A549 (cell line): Measurements from ENCODE around the gene RBMS3. TPM values are rescaled to one million over a fixed set of nuclear protein-coding genes. Genes with fewer than 3 reads are reported as not detected.

Source experiments
- ATAC-seq, 2 experiments: fragments of 200-7000 bp in 1 of 2; fragments of >200 bp in 1 of 2; cut with Nextera tagmentation in 1 of 2; cut with Tn5 transposase in 1 of 2; 3 replicates each; pipeline versions ENCODE4 v1.8.0 to v1.9.1; 2018 to 2020; ENCODE audit warnings: mild to moderate bottlenecking in 1 of 2, moderate library complexity in 1 of 2
- CTCF ChIA-PET: fragments of 300-600 bp; sonication (Branson Sonifier 250); formaldehyde crosslinking; extraction: SDS; loops from one replicate; lab custom pipeline; 2021; ENCODE audit warnings: antibody characterized with exemption, inconsistent platforms; lab: Yijun Ruan, JAX
- POLR2A ChIA-PET: fragments of 350-600 bp; formaldehyde crosslinking; extraction: SDS; loops from one replicate; lab custom pipeline; 2021; ENCODE audit warnings: antibody characterized with exemption, inconsistent platforms; lab: Yijun Ruan, JAX
- DNase-seq, 2 experiments: peaks; one replicate each; pipeline versions ENCODE4 v3.0.0 to v3.0.0-alpha.2; 2011 to 2016; ENCODE audit warnings: low read depth in 1 of 2, low spot score in 1 of 2
- FAIRE-seq: peaks from 2 replicates; lab custom pipeline; 2011; peaks lifted over from hg19 to GRCh38; lab: Jason Lieb, UNC
- H3K27ac ChIP-seq, 2 experiments: fragments of >200 bp; sonication (Bioruptor Twin); formaldehyde crosslinking; 3 replicates each; pipeline ENCODE4 v1.5.1; 2016 to 2017
- H3K4me1 ChIP-seq: fragments of >200 bp; sonication (Bioruptor Twin); formaldehyde crosslinking; 3 replicates; pipeline ENCODE4 v1.6.1; 2016
- H3K4me2 ChIP-seq: fragments of >200 bp; sonication (Bioruptor Twin); formaldehyde crosslinking; 3 replicates; pipeline ENCODE4 v1.6.1; 2016
- H3K4me3 ChIP-seq: fragments of >200 bp; sonication (Bioruptor Twin); formaldehyde crosslinking; 3 replicates; pipeline ENCODE4 v1.5.1; 2016
- H3K9me3 ChIP-seq: fragments of >200 bp; sonication (Bioruptor Twin); formaldehyde crosslinking; 3 replicates; pipeline ENCODE4 v1.6.1; 2016
- CEBPB ChIP-seq, 2 experiments: fragments of >200 bp in 1 of 2; sonication (Bioruptor Twin) in 1 of 2; formaldehyde crosslinking in 1 of 2; IDR thresholded peaks; 2 replicates each; pipeline ENCODE4 v1.6.1; 2012 to 2016
- FOSL2 ChIP-seq, 2 experiments: fragments of 450-650 bp in 1 of 2; fragments of >200 bp in 1 of 2; sonication (Bioruptor Twin) in 1 of 2; formaldehyde crosslinking; IDR thresholded peaks; 2 replicates each; pipeline versions ENCODE4 v1.5.0 to v1.6.1; 2016 to 2020; ENCODE audit warnings: mild to moderate bottlenecking in 1 of 2, moderate library complexity in 1 of 2
- HDAC2 ChIP-seq: fragments of 200-600 bp; sonication (generic); IDR thresholded peaks from 2 replicates; pipeline ENCODE4 v1.6.1; 2016
- HOXB13 ChIP-seq: fragments of 250-450 bp; sonication (Bioruptor Pico); IDR thresholded peaks from 2 replicates; pipeline ENCODE4 v1.5.0; 2020; ENCODE audit warnings: low read depth, mild to moderate bottlenecking, moderate library complexity
- JUNB ChIP-seq: fragments of >200 bp; sonication (Bioruptor Twin); formaldehyde crosslinking; IDR thresholded peaks from 2 replicates; pipeline ENCODE4 v1.6.1; 2016
- KDM5A ChIP-seq: fragments of 200-600 bp; sonication (generic); IDR thresholded peaks from 2 replicates; pipeline ENCODE4 v1.6.1; 2016; ENCODE audit warnings: antibody characterized with exemption, mild to moderate bottlenecking
- MAFK ChIP-seq: fragments of 450-650 bp; IDR thresholded peaks from 2 replicates; pipeline ENCODE4 v1.6.1; 2014; ENCODE audit not compliant: partially characterized antibody
- MAZ ChIP-seq: fragments of 150-350 bp; IDR thresholded peaks from 2 replicates; pipeline ENCODE4 v1.6.1; 2014; ENCODE audit warnings: antibody characterized with exemption, low read depth, low read length, borderline replicate concordance
- NFE2L2 ChIP-seq: fragments of 150-350 bp; conservative IDR thresholded peaks from 2 replicates; pipeline ENCODE4 v1.6.1; 2014; ENCODE audit warnings: low read length
- NR3C1 ChIP-seq: fragments of >200 bp; sonication (Bioruptor Twin); formaldehyde crosslinking; IDR thresholded peaks from 3 replicates; pipeline ENCODE4 v1.6.1; 2017
- PHF8 ChIP-seq: fragments of 200-600 bp; sonication (generic); IDR thresholded peaks from 2 replicates; pipeline ENCODE4 v1.6.1; 2016; ENCODE audit warnings: low read depth, mild to moderate bottlenecking, antibody characterized with exemption, moderate library complexity, borderline replicate concordance
- RAD21 ChIP-seq, 2 experiments: fragments of >200 bp in 1 of 2; sonication (Bioruptor Twin) in 1 of 2; formaldehyde crosslinking in 1 of 2; IDR thresholded peaks in 1 of 2; conservative IDR thresholded peaks in 1 of 2; 2 replicates in 1 of 2; 3 replicates in 1 of 2; pipeline ENCODE4 v1.6.1; 2012 to 2018; ENCODE audit warnings: inconsistent platforms in 1 of 2
- RNF2 ChIP-seq: fragments of 200-600 bp; sonication (generic); IDR thresholded peaks from 2 replicates; pipeline ENCODE4 v1.6.1; 2016; ENCODE audit warnings: low read depth, mild to moderate bottlenecking, antibody characterized with exemption, moderate library complexity, borderline replicate concordance
- SMC3 ChIP-seq: fragments of >200 bp; sonication (Bioruptor Twin); formaldehyde crosslinking; IDR thresholded peaks from 3 replicates; pipeline ENCODE4 v1.6.1; 2018; ENCODE audit warnings: inconsistent platforms
- WGBS: methylation state at CpG from one replicate; pipeline ENCODE4 v1.1.6; 2017; ENCODE audit errors: missing lambda C conversion rate; 5-methylcytosine and 5-hydroxymethylcytosine counted together
- polyA plus RNA-seq, 4 experiments: library from polyadenylated mRNA; depleted of rRNA in 3 of 4; stranded (reverse); fragments of >200 nt; fragmentation: RNase III in 1 of 4; extraction: RNeasy Plus Mini Kit Qiagen cat#74134 plus additional on column Dnase treatment in 1 of 4; gene quantifications; 2 replicates in 3 of 4; 3 replicates in 1 of 4; pipeline ENCODE4 v1.2.3, GENCODE V29; 2011 to 2017
- TF ChIP-seq, protein P1 (sequence below): IDR thresholded peaks from 2 replicates; pipeline ENCODE4 v1.6.1; 2012
- TF ChIP-seq, protein P2 (sequence below): fragments of 200-600 bp; sonication (generic); IDR thresholded peaks from 2 replicates; pipeline ENCODE4 v1.6.1; 2016; ENCODE audit warnings: antibody characterized with exemption, mild to moderate bottlenecking, moderate library complexity
- TF ChIP-seq, protein P3 (sequence below): fragments of >200 bp; sonication (Bioruptor Twin); formaldehyde crosslinking; IDR thresholded peaks from 3 replicates; pipeline ENCODE4 v1.5.1; 2016

The RBMS3 gene
- polyA plus RNA-seq, 2 of the 4 experiments (the other 2 are of a cell fraction): 0.92 to 4.1 TPM

DNA sequence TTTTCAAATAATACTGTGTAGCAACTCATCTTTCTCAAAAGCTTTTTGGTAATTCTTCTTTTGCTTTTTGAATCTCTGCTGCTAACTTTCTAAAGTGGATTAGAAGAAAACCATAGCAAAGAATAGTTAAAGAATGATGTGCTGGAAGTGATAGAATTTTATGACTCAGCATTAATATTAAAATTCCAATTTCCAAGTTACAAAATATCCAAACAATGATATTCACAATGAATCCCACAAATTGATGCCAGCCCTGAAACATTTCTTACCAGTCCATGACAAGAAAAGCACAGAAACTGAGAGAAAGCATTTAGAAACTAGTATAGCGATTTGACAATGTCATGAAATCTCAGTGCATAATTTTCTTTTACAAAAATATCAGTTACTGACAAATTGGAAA lies 482.2 kb downstream of the RBMS3 start:
- DNase-seq (no peak), ATAC-seq (no peak), FAIRE-seq (no peak)
- H3K4me1 ChIP-seq: peaks cover 36% of the 10 kb centered on the region
- H3K9me3 ChIP-seq: no peaks in the 10 kb centered on the region
- ChIA-PET CTCF (interaction anchor here (0.8 to 1.9 kb wide), 2 partner anchors 10 to 1096 kb away, joined by 3 to 9 read pairs; no protein-coding TSS in a partner anchor), POLR2A (no interaction called here)
- no peak overlapping the region for H3K4me3 ChIP-seq
- 86% methylated on average over 1 of the region's 1 CpG for WGBS
- peak; percentile 52 for TF ChIP-seq NFE2L2
- TF ChIP-seq CEBPB (IDR thresholded peaks at IDR 0.05): no peak
- TF ChIP-seq, protein P1, sequence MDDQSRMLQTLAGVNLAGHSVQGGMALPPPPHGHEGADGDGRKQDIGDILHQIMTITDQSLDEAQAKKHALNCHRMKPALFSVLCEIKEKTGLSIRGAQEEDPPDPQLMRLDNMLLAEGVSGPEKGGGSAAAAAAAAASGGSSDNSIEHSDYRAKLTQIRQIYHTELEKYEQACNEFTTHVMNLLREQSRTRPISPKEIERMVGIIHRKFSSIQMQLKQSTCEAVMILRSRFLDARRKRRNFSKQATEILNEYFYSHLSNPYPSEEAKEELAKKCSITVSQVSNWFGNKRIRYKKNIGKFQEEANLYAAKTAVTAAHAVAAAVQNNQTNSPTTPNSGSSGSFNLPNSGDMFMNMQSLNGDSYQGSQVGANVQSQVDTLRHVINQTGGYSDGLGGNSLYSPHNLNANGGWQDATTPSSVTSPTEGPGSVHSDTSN: no peak
- TF ChIP-seq MAFK: peak; percentile 88
- no peak for TF ChIP-seq KDM5A
- TF ChIP-seq JUNB: no peak
- no peak for TF ChIP-seq FOSL2 (IDR thresholded peaks at IDR 0.05)
- TF ChIP-seq FOSL2 (CRISPR knock-in tag; IDR thresholded peaks at IDR 0.05): 0 out of 2 replicates have a peak, but pooled peaks have one; percentile 23
- no peak overlapping the region for H3K4me2 ChIP-seq
- peak overlapping the region in 1 of 2 experiments; percentile 31; a peak in 3 of 6 replicates for H3K27ac ChIP-seq

DNA sequence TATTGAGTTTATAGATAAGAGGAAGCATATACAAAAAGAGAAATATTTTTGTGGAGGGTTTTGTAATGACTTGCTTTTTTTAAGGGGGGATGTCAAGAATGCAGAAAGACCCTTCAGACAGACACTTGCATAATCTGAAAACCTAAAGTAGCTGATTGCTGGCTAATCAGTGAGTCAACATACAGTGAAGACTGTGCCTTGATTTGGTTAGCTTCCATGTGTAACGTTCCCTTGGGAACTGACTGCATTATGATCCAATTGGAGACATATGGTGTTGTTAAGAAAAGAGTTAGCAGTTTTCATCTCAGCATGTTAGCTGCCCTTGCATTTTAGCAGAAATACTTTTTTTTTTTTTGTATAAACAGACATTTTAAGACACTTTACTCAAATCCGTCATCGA lies 483.2 kb downstream of the RBMS3 start:
- peak; percentile 49 for FAIRE-seq
- H3K4me1 ChIP-seq: peaks cover 28% of the 10 kb centered on the region
- TF ChIP-seq RNF2 (no peak), HOXB13 (no peak), PHF8 (no peak), MAFK (no peak)
- TF ChIP-seq, protein P2, sequence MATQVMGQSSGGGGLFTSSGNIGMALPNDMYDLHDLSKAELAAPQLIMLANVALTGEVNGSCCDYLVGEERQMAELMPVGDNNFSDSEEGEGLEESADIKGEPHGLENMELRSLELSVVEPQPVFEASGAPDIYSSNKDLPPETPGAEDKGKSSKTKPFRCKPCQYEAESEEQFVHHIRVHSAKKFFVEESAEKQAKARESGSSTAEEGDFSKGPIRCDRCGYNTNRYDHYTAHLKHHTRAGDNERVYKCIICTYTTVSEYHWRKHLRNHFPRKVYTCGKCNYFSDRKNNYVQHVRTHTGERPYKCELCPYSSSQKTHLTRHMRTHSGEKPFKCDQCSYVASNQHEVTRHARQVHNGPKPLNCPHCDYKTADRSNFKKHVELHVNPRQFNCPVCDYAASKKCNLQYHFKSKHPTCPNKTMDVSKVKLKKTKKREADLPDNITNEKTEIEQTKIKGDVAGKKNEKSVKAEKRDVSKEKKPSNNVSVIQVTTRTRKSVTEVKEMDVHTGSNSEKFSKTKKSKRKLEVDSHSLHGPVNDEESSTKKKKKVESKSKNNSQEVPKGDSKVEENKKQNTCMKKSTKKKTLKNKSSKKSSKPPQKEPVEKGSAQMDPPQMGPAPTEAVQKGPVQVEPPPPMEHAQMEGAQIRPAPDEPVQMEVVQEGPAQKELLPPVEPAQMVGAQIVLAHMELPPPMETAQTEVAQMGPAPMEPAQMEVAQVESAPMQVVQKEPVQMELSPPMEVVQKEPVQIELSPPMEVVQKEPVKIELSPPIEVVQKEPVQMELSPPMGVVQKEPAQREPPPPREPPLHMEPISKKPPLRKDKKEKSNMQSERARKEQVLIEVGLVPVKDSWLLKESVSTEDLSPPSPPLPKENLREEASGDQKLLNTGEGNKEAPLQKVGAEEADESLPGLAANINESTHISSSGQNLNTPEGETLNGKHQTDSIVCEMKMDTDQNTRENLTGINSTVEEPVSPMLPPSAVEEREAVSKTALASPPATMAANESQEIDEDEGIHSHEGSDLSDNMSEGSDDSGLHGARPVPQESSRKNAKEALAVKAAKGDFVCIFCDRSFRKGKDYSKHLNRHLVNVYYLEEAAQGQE: no peak
- TF ChIP-seq, all 56 proteins: peak for 0
- ChIA-PET CTCF (interaction anchor here (0.6 to 1.9 kb wide), 8 partner anchors 11 to 1096 kb away, joined by 3 to 9 read pairs (median 4); partner anchors contain the start of gene RBMS3), POLR2A (no interaction called here)
- peak overlapping the region; percentile 45 to 50; a peak in 4 of 6 replicates for H3K27ac ChIP-seq
- peak overlapping the region; percentile 33; the same call in 2 of the 3 replicates for H3K4me2 ChIP-seq
- no peak overlapping the region for H3K4me3 ChIP-seq
- no peaks in the 10 kb centered on the region for H3K9me3 ChIP-seq
- DNase-seq (no peak), ATAC-seq (no peak)
- 84% methylated on average over 3 of the region's 3 CpGs for WGBS

DNA sequence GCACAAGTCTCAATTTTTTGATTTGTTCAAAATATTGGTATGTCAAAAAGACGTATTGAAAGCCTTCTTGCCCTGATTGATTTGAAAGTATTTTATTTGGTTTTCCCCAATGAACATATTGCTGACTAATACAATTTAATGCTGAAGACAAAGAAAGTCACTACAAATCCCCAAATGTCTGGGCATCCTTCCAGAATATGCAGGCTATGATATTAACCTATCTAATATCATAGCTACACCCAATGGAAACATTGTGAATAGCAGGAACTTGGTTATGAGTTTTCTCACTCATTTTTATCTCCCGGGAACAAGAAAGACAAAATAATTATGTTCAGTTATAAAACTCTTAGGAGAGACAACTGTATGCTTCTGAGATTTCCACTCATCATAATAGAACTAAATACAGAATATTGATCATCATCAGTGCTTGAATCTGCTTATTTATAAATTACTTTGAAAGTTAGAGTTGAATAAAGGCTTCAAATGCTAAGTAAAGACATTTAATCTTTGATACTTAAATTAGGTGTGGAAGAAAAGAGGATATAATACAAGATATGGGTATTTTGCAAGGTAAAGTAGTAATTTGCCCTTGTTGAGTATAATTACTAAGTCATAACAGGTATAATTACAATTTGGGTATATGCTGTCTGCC lies 483.9 kb downstream of the RBMS3 start:
- Histone ChIP-seq H3K4me3 (no peak overlapping the region), H3K9me3 (no peaks in the 10 kb centered on the region), H3K4me1 (peaks cover 22% of the 10 kb centered on the region), H3K27ac (peak overlapping the region in 1 of 2 experiments; percentile 45; a peak in 2 of 6 replicates), H3K4me2 (peak overlapping the region; percentile 33; the same call in 2 of the 3 replicates)
- WGBS: 26% methylated on average over 2 of the region's 2 CpGs
- peak; percentile 4 to 70 for DNase-seq
- CTCF ChIA-PET: interaction anchor here (0.6 to 2.7 kb wide), 6 partner anchors 11 to 1097 kb away, joined by 3 to 11 read pairs (median 4); no protein-coding TSS in a partner anchor
- peak; percentile 94 for FAIRE-seq
- no peak for TF ChIP-seq HDAC2
- TF ChIP-seq, protein P3, sequence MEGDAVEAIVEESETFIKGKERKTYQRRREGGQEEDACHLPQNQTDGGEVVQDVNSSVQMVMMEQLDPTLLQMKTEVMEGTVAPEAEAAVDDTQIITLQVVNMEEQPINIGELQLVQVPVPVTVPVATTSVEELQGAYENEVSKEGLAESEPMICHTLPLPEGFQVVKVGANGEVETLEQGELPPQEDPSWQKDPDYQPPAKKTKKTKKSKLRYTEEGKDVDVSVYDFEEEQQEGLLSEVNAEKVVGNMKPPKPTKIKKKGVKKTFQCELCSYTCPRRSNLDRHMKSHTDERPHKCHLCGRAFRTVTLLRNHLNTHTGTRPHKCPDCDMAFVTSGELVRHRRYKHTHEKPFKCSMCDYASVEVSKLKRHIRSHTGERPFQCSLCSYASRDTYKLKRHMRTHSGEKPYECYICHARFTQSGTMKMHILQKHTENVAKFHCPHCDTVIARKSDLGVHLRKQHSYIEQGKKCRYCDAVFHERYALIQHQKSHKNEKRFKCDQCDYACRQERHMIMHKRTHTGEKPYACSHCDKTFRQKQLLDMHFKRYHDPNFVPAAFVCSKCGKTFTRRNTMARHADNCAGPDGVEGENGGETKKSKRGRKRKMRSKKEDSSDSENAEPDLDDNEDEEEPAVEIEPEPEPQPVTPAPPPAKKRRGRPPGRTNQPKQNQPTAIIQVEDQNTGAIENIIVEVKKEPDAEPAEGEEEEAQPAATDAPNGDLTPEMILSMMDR: peak; percentile 75
- peak; percentile 93 for TF ChIP-seq SMC3
- TF ChIP-seq MAZ: no peak
- TF ChIP-seq NR3C1: no peak
- TF ChIP-seq MAFK: peak; percentile 98
- peak; percentile 91 to 94 for TF ChIP-seq RAD21 (conservative IDR thresholded peaks at IDR 0.05 in 1 of 2, IDR thresholded peaks at IDR 0.05 in 1 of 2)
- POLR2A ChIA-PET: no interaction called here
- ATAC-seq: peak; percentile 62 to 69; a peak in 5 of 6 replicates
